HFF-Myc (cell line): ENCODE measurements around the gene USP30.
"Not testable (repeated sequence)": the region's sequence is repeated elsewhere in the genome, so short reads cannot be mapped to it uniquely, and the experiment has no call there.

Experiments
- DNase-seq: peaks from one replicate; pipeline ENCODE4 v3.0.0-alpha.2; 2011; ENCODE audit warnings: low read depth; ENCODE audit errors: extremely low read depth
- H3K4me3 ChIP-seq: replicated peaks from 2 replicates; pipeline ENCODE4 v1.5.1; 2011; ENCODE audit warnings: low read depth, mild to moderate bottlenecking, control low read depth, low read length
- CTCF ChIP-seq: IDR thresholded peaks from 2 replicates; pipeline ENCODE4 v1.5.1; 2012; ENCODE audit warnings: mild to moderate bottlenecking, low read depth, low read length, control low read depth; ENCODE audit errors: missing control alignments

The USP30 gene

GRCh38 chr12:109033239-109034196 lies 18.9 kb upstream of the USP30 start:
- no peak for DNase-seq
- H3K4me3 ChIP-seq: no peak overlapping the region
- no peak for TF ChIP-seq CTCF

GRCh38 chr12:109036975-109037374 lies 15.4 kb upstream of the USP30 start:
- H3K4me3 ChIP-seq: no peak overlapping the region
- no peak for DNase-seq
- TF ChIP-seq CTCF: no peak

GRCh38 chr12:109044241-109044640 lies 8.1 kb upstream of the USP30 start:
- TF ChIP-seq CTCF: no peak

GRCh38 chr12:109047081-109047805 lies 5.1 kb upstream of the USP30 start:
- no peak for TF ChIP-seq CTCF
- DNase-seq: no peak
- no peak overlapping the region for H3K4me3 ChIP-seq

More at GRCh38 chr12:109044241-109044640, 8.1 kb upstream of the USP30 start:
- no peak overlapping the region for H3K4me3 ChIP-seq
- DNase-seq: no peak

- not testable (repeated sequence) for H3K4me3 ChIP-seq, DNase-seq
Measured at GRCh38 chr12:109048706-109049105, 3.7 kb upstream of the USP30 start.

GRCh38 chr12:109049794-109050193 lies 2.6 kb upstream of the USP30 start:
- not testable (repeated sequence) for DNase-seq, H3K4me3 ChIP-seq

- TF ChIP-seq CTCF: no peak
- DNase-seq: no peak
- peak overlapping the region; percentile 73 for H3K4me3 ChIP-seq
Measured at GRCh38 chr12:109052097-109052413, 321 bp upstream of the USP30 start.
